Esophagus squamous epithelium (tissue), 5 donors: ENCODE results near the gene INO80D. TPM values are rescaled to one million over a fixed set of nuclear protein-coding genes. Genes with fewer than 3 reads are reported as not detected.
"Not testable (repeated sequence)": the region's sequence is repeated elsewhere in the genome, so short reads cannot be mapped to it uniquely, and the experiment has no call there.

Source experiments
- DNase-seq: peaks from one replicate; lab custom pipeline; 2025; lab: John Stamatoyannopoulos, UW
- H3K27ac ChIP-seq, 4 donors: fragments of 200-600 bp; sonication (generic); one replicate each; pipeline ENCODE4 v1.5.1; 2016 to 2019; ENCODE audit warnings: mild to moderate bottlenecking in 1 of 4
- H3K27me3 ChIP-seq, 4 donors: fragments of 200-600 bp; sonication (generic); 1 replicate in 3 of 4; 2 replicates in 1 of 4; pipeline versions ENCODE4 v1.5.1 to v1.6.0; 2017 to 2021; ENCODE audit warnings: antibody characterized with exemption in 1 of 4
- H3K36me3 ChIP-seq, 3 donors: fragments of 200-600 bp; sonication (generic); one replicate each; pipeline ENCODE4 v1.5.1; 2016 to 2019
- H3K4me1 ChIP-seq, 3 donors: fragments of 200-600 bp; sonication (generic); one replicate each; pipeline ENCODE4 v1.5.1; 2017 to 2019
- H3K4me3 ChIP-seq, 4 donors: fragments of 200-600 bp; sonication (generic); 1 replicate in 3 of 4; 2 replicates in 1 of 4; pipeline ENCODE4 v1.5.1; 2016 to 2019; ENCODE audit warnings: mild to moderate bottlenecking in 2 of 4, moderate library complexity in 1 of 4
- H3K9me3 ChIP-seq, 3 donors: fragments of 200-600 bp; sonication (generic); one replicate each; pipeline ENCODE4 v1.5.1; 2016 to 2019
- CTCF ChIP-seq, 6 experiments: fragments of 450-650 bp in 4 of 6; fragments of 200-600 bp in 2 of 6; sonication (generic) in 2 of 6; IDR thresholded peaks; one replicate each; pipeline ENCODE4 v1.5.1; 2016 to 2019; ENCODE audit warnings: antibody characterized with exemption in 6 of 6, mild to moderate bottlenecking in 4 of 6, moderate library complexity in 4 of 6
- POLR2A ChIP-seq, 4 donors: fragments of 450-650 bp; IDR thresholded peaks; one replicate each; pipeline ENCODE4 v1.6.1; 2017; ENCODE audit warnings: antibody characterized with exemption in 4 of 4, mild to moderate bottlenecking in 4 of 4, moderate library complexity in 3 of 4
- WGBS, 2 donors: methylation state at CpG; one replicate each; pipeline ENCODE4 v1.1.5; 2018; 5-methylcytosine and 5-hydroxymethylcytosine counted together
- intact Hi-C: fragments of 100-400 bp; cut with DNase I; formaldehyde crosslinking; loops from one replicate; pipeline ENCODE4 v1.15.0; 2022
- total RNA-seq, 4 donors: library from RNA; depleted of rRNA; stranded (reverse); fragments of >200 nt; gene quantifications; one replicate each; pipeline ENCODE4 v1.1.0, GENCODE V29; 2016
- donor health status: DM: yes; HTN: yes; CAD: no.

Gene INO80D
- total RNA-seq, 4 donors from 2014 or later, result 9.6 to 20.2 (median 17.1) TPM

- TF ChIP-seq CTCF (IDR thresholded peaks at IDR 0.05), result no peak
- TF ChIP-seq POLR2A (IDR thresholded peaks at IDR 0.05), result no peak
- intact Hi-C loops, result no loop called here
- Histone ChIP-seq H3K36me3 (peaks cover 0 to 81% (median 0%) of the 10 kb centered on the region in 3 donors), H3K4me1 (peaks cover 0 to 10% (median 0%) of the 10 kb centered on the region in 3 donors), H3K9me3 (no peaks in the 10 kb centered on the region), H3K4me3 (no peak overlapping the region), H3K27ac (no peak overlapping the region), H3K27me3 (no peaks in the 10 kb centered on the region)
- no peak for DNase-seq
- WGBS, 2 donors, result 94% methylated on average over 10 of the region's 10 CpGs
Measured at GRCh38 chr2:206028101-206028500, 57.9 kb downstream of the INO80D start.

DNA sequence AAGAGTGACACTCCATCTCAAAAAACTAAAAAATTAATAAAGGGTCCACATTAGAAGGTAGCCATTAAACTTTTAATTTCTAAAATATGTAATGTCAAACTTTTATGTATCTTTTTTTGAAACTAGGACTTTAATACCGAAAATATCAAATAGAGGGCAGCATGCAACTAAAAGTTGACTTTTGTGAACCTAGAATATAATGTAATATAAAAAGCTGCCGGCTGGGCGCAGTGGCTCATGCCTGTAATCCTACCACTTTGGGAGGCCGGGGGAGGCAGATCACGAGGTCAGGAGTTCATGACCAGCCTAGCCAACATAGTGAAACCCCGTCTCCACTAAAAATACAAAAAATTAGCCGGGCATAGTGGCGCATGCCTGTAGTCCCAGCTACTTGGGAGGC lies 62.8 kb downstream of the INO80D start:
- no peak overlapping the region for H3K4me3 ChIP-seq
- no peaks in the 10 kb centered on the region for H3K27me3 ChIP-seq
- H3K36me3 ChIP-seq, result peaks cover 0 to 78% (median 0%) of the 10 kb centered on the region in 3 donors
- H3K4me1 ChIP-seq, result no peaks in the 10 kb centered on the region
- DNase-seq, result no peak
- intact Hi-C loops, result no loop called here
- WGBS, 2 donors, result 73 to 89% methylated on average over 8 of the region's 8 CpGs
- H3K27ac ChIP-seq, result no peak overlapping the region
- TF ChIP-seq CTCF (IDR thresholded peaks at IDR 0.05), result no peak
- no peak for TF ChIP-seq POLR2A (IDR thresholded peaks at IDR 0.05)
- H3K9me3 ChIP-seq, result no peaks in the 10 kb centered on the region

GRCh38 chr2:206020171-206020570 lies 65.8 kb downstream of the INO80D start:
- no peak for DNase-seq
- no peak overlapping the region for H3K27ac ChIP-seq
- intact Hi-C loops, result no loop called here
- H3K4me3 ChIP-seq, result no peak overlapping the region
- no peaks in the 10 kb centered on the region for H3K27me3 ChIP-seq
- no peaks in the 10 kb centered on the region for H3K4me1 ChIP-seq
- 88 to 94% methylated on average over 2 of the region's 2 CpGs for WGBS, 2 donors
- TF ChIP-seq CTCF (IDR thresholded peaks at IDR 0.05), result no peak
- no peak for TF ChIP-seq POLR2A (IDR thresholded peaks at IDR 0.05)
- H3K36me3 ChIP-seq, result peaks cover 0 to 80% (median 3%) of the 10 kb centered on the region in 3 donors
- no peaks in the 10 kb centered on the region for H3K9me3 ChIP-seq

DNA sequence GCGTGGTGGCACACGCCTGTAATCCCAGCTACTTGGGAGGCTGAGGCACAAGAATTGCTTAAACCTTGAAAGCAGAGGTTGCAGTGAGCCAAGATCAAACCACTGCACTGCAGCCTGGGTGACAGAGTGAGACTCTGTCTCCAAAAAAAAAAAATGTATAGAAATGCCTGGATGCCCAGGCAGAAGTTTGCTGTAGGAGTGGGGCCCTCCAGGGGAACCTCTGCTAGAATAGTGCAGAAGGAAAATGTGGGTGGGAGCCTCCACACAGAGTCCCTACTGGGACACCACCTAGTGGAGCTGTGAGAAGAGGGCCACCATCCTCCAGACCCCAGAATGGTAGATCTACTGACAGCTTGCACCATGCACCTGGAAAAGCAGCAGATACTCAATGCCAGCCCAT lies 70.2 kb downstream of the INO80D start:
- H3K4me1 ChIP-seq, H3K9me3 ChIP-seq, intact Hi-C loops, DNase-seq, H3K27ac ChIP-seq, H3K4me3 ChIP-seq, H3K27me3 ChIP-seq: not testable (repeated sequence)
- H3K36me3 ChIP-seq, result peaks cover 0 to 94% (median 3%) of the 10 kb centered on the region in 3 donors
- 100% methylated on average over 1 to 2 of the region's 2 CpGs for WGBS, 2 donors

- Histone ChIP-seq H3K27me3 (no peaks in the 10 kb centered on the region), H3K36me3 (peaks cover 14 to 100% (median 24%) of the 10 kb centered on the region in 3 donors), H3K4me1 (no peaks in the 10 kb centered on the region), H3K27ac (no peak overlapping the region), H3K9me3 (no peaks in the 10 kb centered on the region), H3K4me3 (no peak overlapping the region)
- TF ChIP-seq POLR2A (IDR thresholded peaks at IDR 0.05), result no peak
- TF ChIP-seq CTCF (IDR thresholded peaks at IDR 0.05), result no peak
- WGBS, 2 donors, result 59 to 80% methylated on average over 1 of the region's 1 CpG
- intact Hi-C loops, result no loop called here
- no peak for DNase-seq
Measured at GRCh38 chr2:206011795-206012194, 74.2 kb downstream of the INO80D start.
